ENCODE results near the gene WDR6.

Gene WDR6

GRCh38 chr3:49007068-49007770 is at the start of gene WDR6:
Gene WDR6 (plus strand): TSS chr3:49007391. CDS start chr3:49007432, 41 bp downstream.
- peak within 1 kb of the TSS; percentile 95 for H3K4me3 ChIP-seq (ENCODE audit: low read length)
- no peaks in the 10 kb centered on the region for H3K27me3 ChIP-seq (ENCODE audit: control insufficient read depth, insufficient read depth, low read length)
- H3K36me3 ChIP-seq (ENCODE audit: control insufficient read depth, insufficient read depth, low read length), result peaks cover 9% of the 10 kb centered on the region
- peak within 1 kb of the TSS; percentile 99 for H3K27ac ChIP-seq (ENCODE audit: low read depth, low read length)
- peak within 1 kb of the TSS; percentile 88 for H3K9ac ChIP-seq (ENCODE audit: low read length)
- H3K4me1 ChIP-seq (ENCODE audit: control insufficient read depth, insufficient read depth, low read length), result peaks cover 3% of the 10 kb centered on the region

- Histone ChIP-seq H3K27me3 (ENCODE audit: control insufficient read depth, insufficient read depth, low read length) (no peaks in the 10 kb centered on the region), H3K36me3 (ENCODE audit: control insufficient read depth, insufficient read depth, low read length) (peaks cover 5% of the 10 kb centered on the region), H3K9ac (ENCODE audit: low read length) (no peak overlapping the region), H3K4me3 (ENCODE audit: low read length) (no peak overlapping the region), H3K27ac (ENCODE audit: low read depth, low read length) (no peak overlapping the region), H3K4me1 (ENCODE audit: control insufficient read depth, insufficient read depth, low read length) (no peaks in the 10 kb centered on the region)
Measured at GRCh38 chr3:48960841-48961413, 46.3 kb upstream of the WDR6 start.

- no peaks in the 10 kb centered on the region for H3K27me3 ChIP-seq (ENCODE audit: control insufficient read depth, insufficient read depth, low read length)
- no peak overlapping the region for H3K4me3 ChIP-seq (ENCODE audit: low read length)
- peaks cover 5% of the 10 kb centered on the region for H3K36me3 ChIP-seq (ENCODE audit: control insufficient read depth, insufficient read depth, low read length)
- H3K27ac ChIP-seq (ENCODE audit: low read depth, low read length), result no peak overlapping the region
- H3K4me1 ChIP-seq (ENCODE audit: control insufficient read depth, insufficient read depth, low read length), result no peaks in the 10 kb centered on the region
- no peak overlapping the region for H3K9ac ChIP-seq (ENCODE audit: low read length)
Measured at GRCh38 chr3:48962340-48962739, 44.9 kb upstream of the WDR6 start.

- H3K9ac ChIP-seq (ENCODE audit: low read length), result no peak overlapping the region
- peaks cover 5% of the 10 kb centered on the region for H3K36me3 ChIP-seq (ENCODE audit: control insufficient read depth, insufficient read depth, low read length)
- H3K27me3 ChIP-seq (ENCODE audit: control insufficient read depth, insufficient read depth, low read length), result no peaks in the 10 kb centered on the region
- no peaks in the 10 kb centered on the region for H3K4me1 ChIP-seq (ENCODE audit: control insufficient read depth, insufficient read depth, low read length)
- H3K27ac ChIP-seq (ENCODE audit: low read depth, low read length), result no peak overlapping the region
- H3K4me3 ChIP-seq (ENCODE audit: low read length), result no peak overlapping the region
Measured at GRCh38 chr3:48962939-48963338, 44.3 kb upstream of the WDR6 start.

GRCh38 chr3:48963591-48963990 is 43.6 kb upstream of the WDR6 start:
- Histone ChIP-seq H3K27ac (ENCODE audit: low read depth, low read length) (no peak overlapping the region), H3K4me3 (ENCODE audit: low read length) (no peak overlapping the region), H3K27me3 (ENCODE audit: control insufficient read depth, insufficient read depth, low read length) (no peaks in the 10 kb centered on the region), H3K4me1 (ENCODE audit: control insufficient read depth, insufficient read depth, low read length) (no peaks in the 10 kb centered on the region), H3K36me3 (ENCODE audit: control insufficient read depth, insufficient read depth, low read length) (peaks cover 8% of the 10 kb centered on the region), H3K9ac (ENCODE audit: low read length) (no peak overlapping the region)

GRCh38 chr3:48966367-48966766 is 40.8 kb upstream of the WDR6 start:
- Histone ChIP-seq H3K27ac (ENCODE audit: low read depth, low read length) (no peak overlapping the region), H3K27me3 (ENCODE audit: control insufficient read depth, insufficient read depth, low read length) (no peaks in the 10 kb centered on the region), H3K36me3 (ENCODE audit: control insufficient read depth, insufficient read depth, low read length) (peaks cover 19% of the 10 kb centered on the region), H3K4me3 (ENCODE audit: low read length) (no peak overlapping the region), H3K9ac (ENCODE audit: low read length) (no peak overlapping the region), H3K4me1 (ENCODE audit: control insufficient read depth, insufficient read depth, low read length) (no peaks in the 10 kb centered on the region)

- Histone ChIP-seq H3K36me3 (ENCODE audit: control insufficient read depth, insufficient read depth, low read length) (peaks cover 20% of the 10 kb centered on the region), H3K4me1 (ENCODE audit: control insufficient read depth, insufficient read depth, low read length) (no peaks in the 10 kb centered on the region), H3K27ac (ENCODE audit: low read depth, low read length) (no peak overlapping the region), H3K4me3 (ENCODE audit: low read length) (no peak overlapping the region), H3K27me3 (ENCODE audit: control insufficient read depth, insufficient read depth, low read length) (no peaks in the 10 kb centered on the region), H3K9ac (ENCODE audit: low read length) (no peak overlapping the region)
Measured at GRCh38 chr3:48966876-48967361, 40.3 kb upstream of the WDR6 start.

GRCh38 chr3:48970586-48970985 is 36.6 kb upstream of the WDR6 start:
- H3K27me3 ChIP-seq (ENCODE audit: control insufficient read depth, insufficient read depth, low read length), result no peaks in the 10 kb centered on the region
- H3K4me1 ChIP-seq (ENCODE audit: control insufficient read depth, insufficient read depth, low read length), result no peaks in the 10 kb centered on the region
- no peak overlapping the region for H3K27ac ChIP-seq (ENCODE audit: low read depth, low read length)
- no peak overlapping the region for H3K4me3 ChIP-seq (ENCODE audit: low read length)
- peaks cover 33% of the 10 kb centered on the region for H3K36me3 ChIP-seq (ENCODE audit: control insufficient read depth, insufficient read depth, low read length)
- no peak overlapping the region for H3K9ac ChIP-seq (ENCODE audit: low read length)

GRCh38 chr3:48974076-48974864 is 32.9 kb upstream of the WDR6 start:
- H3K27ac ChIP-seq (ENCODE audit: low read depth, low read length), result no peak overlapping the region
- no peaks in the 10 kb centered on the region for H3K27me3 ChIP-seq (ENCODE audit: control insufficient read depth, insufficient read depth, low read length)
- H3K4me3 ChIP-seq (ENCODE audit: low read length), result no peak overlapping the region
- H3K9ac ChIP-seq (ENCODE audit: low read length), result no peak overlapping the region
- peaks cover 37% of the 10 kb centered on the region for H3K36me3 ChIP-seq (ENCODE audit: control insufficient read depth, insufficient read depth, low read length)
- H3K4me1 ChIP-seq (ENCODE audit: control insufficient read depth, insufficient read depth, low read length), result no peaks in the 10 kb centered on the region

- H3K27ac ChIP-seq (ENCODE audit: low read depth, low read length), result no peak overlapping the region
- peaks cover 45% of the 10 kb centered on the region for H3K36me3 ChIP-seq (ENCODE audit: control insufficient read depth, insufficient read depth, low read length)
- H3K4me3 ChIP-seq (ENCODE audit: low read length), result no peak overlapping the region
- no peaks in the 10 kb centered on the region for H3K27me3 ChIP-seq (ENCODE audit: control insufficient read depth, insufficient read depth, low read length)
- no peaks in the 10 kb centered on the region for H3K4me1 ChIP-seq (ENCODE audit: control insufficient read depth, insufficient read depth, low read length)
- H3K9ac ChIP-seq (ENCODE audit: low read length), result no peak overlapping the region
Measured at GRCh38 chr3:48979451-48979850, 27.7 kb upstream of the WDR6 start.

GRCh38 chr3:48980295-48980694 is 26.9 kb upstream of the WDR6 start:
- H3K36me3 ChIP-seq (ENCODE audit: control insufficient read depth, insufficient read depth, low read length), result peaks cover 43% of the 10 kb centered on the region
- H3K27me3 ChIP-seq (ENCODE audit: control insufficient read depth, insufficient read depth, low read length), result no peaks in the 10 kb centered on the region
- no peak overlapping the region for H3K27ac ChIP-seq (ENCODE audit: low read depth, low read length)
- H3K4me1 ChIP-seq (ENCODE audit: control insufficient read depth, insufficient read depth, low read length), result no peaks in the 10 kb centered on the region
- no peak overlapping the region for H3K9ac ChIP-seq (ENCODE audit: low read length)
- H3K4me3 ChIP-seq (ENCODE audit: low read length), result no peak overlapping the region

GRCh38 chr3:48982016-48982415 is 25.2 kb upstream of the WDR6 start:
- Histone ChIP-seq H3K36me3 (ENCODE audit: control insufficient read depth, insufficient read depth, low read length) (peaks cover 43% of the 10 kb centered on the region), H3K4me1 (ENCODE audit: control insufficient read depth, insufficient read depth, low read length) (no peaks in the 10 kb centered on the region), H3K27ac (ENCODE audit: low read depth, low read length) (no peak overlapping the region), H3K9ac (ENCODE audit: low read length) (no peak overlapping the region), H3K4me3 (ENCODE audit: low read length) (no peak overlapping the region), H3K27me3 (ENCODE audit: control insufficient read depth, insufficient read depth, low read length) (no peaks in the 10 kb centered on the region)
